ENCODE results near the gene CPA1.

DNA sequence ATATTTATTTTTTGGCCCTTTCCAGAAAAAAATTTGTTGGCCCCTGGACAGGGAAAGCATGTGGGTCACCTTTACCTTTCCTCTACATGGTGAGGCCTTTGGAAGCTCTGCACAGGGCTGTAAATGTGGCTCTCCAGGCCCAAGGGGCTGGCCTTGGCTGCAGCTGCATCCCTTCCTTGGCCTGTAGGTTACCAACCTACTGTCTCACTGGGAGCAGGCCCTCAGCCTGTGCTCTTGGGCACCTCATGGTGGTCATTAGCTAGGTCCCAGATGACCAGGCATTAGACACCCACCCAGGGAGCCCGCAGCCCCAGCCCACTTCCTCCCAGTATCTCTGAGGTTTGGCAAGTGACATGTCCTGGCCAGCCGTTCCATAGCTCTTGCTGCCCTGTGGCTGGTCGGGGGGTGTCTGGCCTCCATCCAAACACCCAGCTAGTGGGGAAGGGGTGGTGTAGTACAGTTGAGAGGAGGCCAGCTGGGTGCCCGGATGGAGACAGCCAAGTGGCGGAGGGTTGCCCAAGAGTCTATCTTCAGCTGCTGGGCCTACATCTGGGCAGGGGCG is 42.8 kb upstream of the CPA1 start:
- TF ChIP-seq ZNF350 (tag by site-specific recombination; IDR thresholded peaks at IDR 0.05) = no peak
- TF ChIP-seq, protein P1, sequence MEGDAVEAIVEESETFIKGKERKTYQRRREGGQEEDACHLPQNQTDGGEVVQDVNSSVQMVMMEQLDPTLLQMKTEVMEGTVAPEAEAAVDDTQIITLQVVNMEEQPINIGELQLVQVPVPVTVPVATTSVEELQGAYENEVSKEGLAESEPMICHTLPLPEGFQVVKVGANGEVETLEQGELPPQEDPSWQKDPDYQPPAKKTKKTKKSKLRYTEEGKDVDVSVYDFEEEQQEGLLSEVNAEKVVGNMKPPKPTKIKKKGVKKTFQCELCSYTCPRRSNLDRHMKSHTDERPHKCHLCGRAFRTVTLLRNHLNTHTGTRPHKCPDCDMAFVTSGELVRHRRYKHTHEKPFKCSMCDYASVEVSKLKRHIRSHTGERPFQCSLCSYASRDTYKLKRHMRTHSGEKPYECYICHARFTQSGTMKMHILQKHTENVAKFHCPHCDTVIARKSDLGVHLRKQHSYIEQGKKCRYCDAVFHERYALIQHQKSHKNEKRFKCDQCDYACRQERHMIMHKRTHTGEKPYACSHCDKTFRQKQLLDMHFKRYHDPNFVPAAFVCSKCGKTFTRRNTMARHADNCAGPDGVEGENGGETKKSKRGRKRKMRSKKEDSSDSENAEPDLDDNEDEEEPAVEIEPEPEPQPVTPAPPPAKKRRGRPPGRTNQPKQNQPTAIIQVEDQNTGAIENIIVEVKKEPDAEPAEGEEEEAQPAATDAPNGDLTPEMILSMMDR (tag by site-specific recombination; IDR thresholded peaks at IDR 0.05) = no peak

Data from HEK293 (cell line).